ENCODE data around the gene SLC38A6. TPM values are rescaled to one million over a fixed set of nuclear protein-coding genes. Genes with fewer than 3 reads are reported as not detected.
"Not testable (repeated sequence)": the region's sequence is repeated elsewhere in the genome, so short reads cannot be mapped to it uniquely, and the experiment has no call there.

Gene SLC38A6
- total RNA-seq, 2 donors from 2014 or later = 8.7 to 11.8 TPM

DNA sequence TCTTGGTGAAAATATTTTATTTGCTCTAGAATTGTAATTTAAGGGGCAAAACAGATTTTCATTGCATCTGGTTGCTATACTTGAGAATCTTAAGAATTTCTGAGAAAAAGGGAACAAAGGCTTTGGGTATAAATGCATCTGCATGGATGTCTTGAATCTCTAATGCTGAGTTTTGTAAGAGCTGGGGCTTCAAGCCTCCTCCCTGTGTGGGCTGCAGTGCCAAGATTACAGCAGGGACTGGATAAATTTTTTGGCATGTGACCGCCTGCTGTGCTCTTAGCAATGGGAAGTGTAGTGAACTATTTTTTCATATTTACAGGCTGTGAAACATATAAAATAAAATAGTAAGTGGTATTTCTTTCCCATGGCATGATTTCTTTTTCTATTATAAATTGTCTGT, 70.0 kb downstream of the SLC38A6 start:
- Mint-ChIP-seq H3K27me3 (no peaks in the 10 kb centered on the region), H3K27ac (no peak overlapping the region), H3K4me1 (no peaks in the 10 kb centered on the region), H3K9me3 (peaks cover 11% of the 10 kb centered on the region), H3K36me3 (ENCODE audit: low read depth) (peaks cover 20% of the 10 kb centered on the region), H3K4me3 (no peak overlapping the region)
- no peak for ATAC-seq (replicated peaks)

GRCh38 chr14:61051621-61052020, 70.6 kb downstream of the SLC38A6 start:
- Mint-ChIP-seq H3K9me3 (peaks cover 11% of the 10 kb centered on the region), H3K4me3 (no peak overlapping the region), H3K4me1 (no peaks in the 10 kb centered on the region), H3K27me3 (no peaks in the 10 kb centered on the region), H3K27ac (no peak overlapping the region), H3K36me3 (ENCODE audit: low read depth) (peaks cover 20% of the 10 kb centered on the region)
- ATAC-seq (replicated peaks) = no peak

- Mint-ChIP-seq H3K27me3 (no peaks in the 10 kb centered on the region), H3K36me3 (ENCODE audit: low read depth) (peaks cover 7% of the 10 kb centered on the region), H3K4me1 (no peaks in the 10 kb centered on the region), H3K9me3 (no peaks in the 10 kb centered on the region), H3K27ac (no peak overlapping the region), H3K4me3 (no peak overlapping the region)
- ATAC-seq (replicated peaks) = no peak
These were observed 82.4 kb downstream of the SLC38A6 start for GRCh38 chr14:61063461-61063860.

- Mint-ChIP-seq H3K4me1 (no peaks in the 10 kb centered on the region), H3K27me3 (no peaks in the 10 kb centered on the region), H3K9me3 (no peaks in the 10 kb centered on the region), H3K36me3 (ENCODE audit: low read depth) (peaks cover 7% of the 10 kb centered on the region), H3K4me3 (no peak overlapping the region), H3K27ac (no peak overlapping the region)
- ATAC-seq (replicated peaks) = no peak
These were observed 83.2 kb downstream of the SLC38A6 start for GRCh38 chr14:61064210-61064609.

DNA sequence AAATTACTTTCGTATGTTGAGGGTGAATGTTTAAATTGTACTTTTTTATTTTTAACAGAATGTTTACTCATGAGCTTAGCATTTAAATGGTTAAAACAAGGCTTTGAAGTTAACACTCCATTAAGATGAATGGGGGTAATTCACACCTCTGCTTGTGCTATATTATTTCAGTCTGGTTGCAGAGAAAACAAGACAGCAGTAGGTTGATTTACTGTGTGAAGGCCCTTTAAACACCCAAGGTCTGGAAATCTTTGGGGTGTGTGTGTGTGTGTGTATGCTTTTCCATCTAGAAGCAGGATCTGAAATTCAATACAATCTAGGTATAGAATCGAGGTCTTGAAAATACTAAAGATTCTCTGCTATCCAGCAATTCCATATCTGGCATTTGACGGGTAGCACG, 83.8 kb downstream of the SLC38A6 start:
- Mint-ChIP-seq H3K4me1 (no peaks in the 10 kb centered on the region), H3K36me3 (ENCODE audit: low read depth) (peaks cover 7% of the 10 kb centered on the region), H3K27me3 (no peaks in the 10 kb centered on the region), H3K9me3 (no peaks in the 10 kb centered on the region), H3K4me3 (no peak overlapping the region), H3K27ac (no peak overlapping the region)
- ATAC-seq (replicated peaks) = no peak

- Mint-ChIP-seq H3K4me3 (no peak overlapping the region), H3K4me1 (no peaks in the 10 kb centered on the region), H3K9me3 (no peaks in the 10 kb centered on the region), H3K27ac (peak overlapping the region; percentile 33), H3K27me3 (no peaks in the 10 kb centered on the region), H3K36me3 (ENCODE audit: low read depth) (peaks cover 7% of the 10 kb centered on the region)
- ATAC-seq (replicated peaks) = no peak
These were observed 84.6 kb downstream of the SLC38A6 start for GRCh38 chr14:61065656-61066055.

GRCh38 chr14:61072442-61072841, 91.4 kb downstream of the SLC38A6 start:
- not testable (repeated sequence) for ATAC-seq (replicated peaks); H3K9me3 Mint-ChIP-seq; H3K4me1 Mint-ChIP-seq; H3K27ac Mint-ChIP-seq; H3K27me3 Mint-ChIP-seq; H3K4me3 Mint-ChIP-seq; H3K36me3 Mint-ChIP-seq (ENCODE audit: low read depth)

DNA sequence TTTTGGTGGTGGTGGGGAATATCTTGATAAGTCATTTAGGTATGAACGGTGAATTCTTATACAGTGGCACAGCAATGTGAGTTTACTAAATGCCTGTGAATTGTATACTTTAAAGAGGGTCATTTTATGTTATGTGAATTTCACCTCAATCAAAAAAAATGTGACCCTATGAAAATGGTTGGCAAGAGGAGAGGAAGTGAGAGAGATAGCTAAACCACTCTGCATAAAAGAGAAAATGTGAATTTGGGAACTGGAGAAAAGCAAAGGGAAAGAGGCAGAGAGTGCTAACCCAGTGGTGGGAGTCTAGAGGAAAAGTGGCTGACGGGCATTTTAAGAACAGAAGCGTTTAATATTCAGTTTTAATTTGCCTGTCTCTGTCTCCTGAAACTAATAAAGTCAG, 93.8 kb downstream of the SLC38A6 start:
- no peaks in the 10 kb centered on the region for H3K4me1 Mint-ChIP-seq
- H3K9me3 Mint-ChIP-seq = no peaks in the 10 kb centered on the region
- ATAC-seq (replicated peaks) = no peak
- no peak overlapping the region for H3K4me3 Mint-ChIP-seq
- H3K36me3 Mint-ChIP-seq (ENCODE audit: low read depth) = no peaks in the 10 kb centered on the region
- H3K27me3 Mint-ChIP-seq = no peaks in the 10 kb centered on the region
- H3K27ac Mint-ChIP-seq = no peak overlapping the region

DNA sequence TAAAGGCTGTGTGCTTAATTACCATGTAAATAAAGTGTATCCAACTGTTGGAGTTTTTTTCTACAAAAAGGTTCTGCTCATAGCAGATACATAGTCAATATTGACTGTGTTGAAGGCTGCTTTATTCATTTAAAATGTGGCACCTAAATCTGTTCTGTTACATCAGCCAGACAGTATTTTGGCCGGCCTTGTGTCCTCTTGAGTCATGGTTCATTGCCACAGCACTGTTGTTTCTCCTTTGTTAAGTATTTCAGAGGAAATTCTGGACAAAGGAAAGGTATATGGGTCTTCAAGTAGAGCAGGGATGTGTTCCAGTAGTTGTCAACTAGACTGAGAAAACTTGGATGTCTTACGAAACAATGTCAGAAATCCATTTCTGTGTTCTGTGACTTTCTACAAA, 95.5 kb downstream of the SLC38A6 start:
- H3K36me3 Mint-ChIP-seq (ENCODE audit: low read depth) = no peaks in the 10 kb centered on the region
- H3K27me3 Mint-ChIP-seq = no peaks in the 10 kb centered on the region
- no peak overlapping the region for H3K4me3 Mint-ChIP-seq
- no peak overlapping the region for H3K27ac Mint-ChIP-seq
- ATAC-seq (replicated peaks) = no peak
- no peaks in the 10 kb centered on the region for H3K4me1 Mint-ChIP-seq
- no peaks in the 10 kb centered on the region for H3K9me3 Mint-ChIP-seq

- H3K36me3 Mint-ChIP-seq (ENCODE audit: low read depth) = no peaks in the 10 kb centered on the region
- ATAC-seq (replicated peaks) = no peak
- no peaks in the 10 kb centered on the region for H3K4me1 Mint-ChIP-seq
- H3K27me3 Mint-ChIP-seq = no peaks in the 10 kb centered on the region
- H3K9me3 Mint-ChIP-seq = no peaks in the 10 kb centered on the region
- H3K4me3 Mint-ChIP-seq = no peak overlapping the region
- H3K27ac Mint-ChIP-seq = no peak overlapping the region
These were observed 96.4 kb downstream of the SLC38A6 start for GRCh38 chr14:61077437-61077836.

- Mint-ChIP-seq H3K9me3 (no peaks in the 10 kb centered on the region), H3K27me3 (no peaks in the 10 kb centered on the region), H3K4me1 (no peaks in the 10 kb centered on the region), H3K36me3 (ENCODE audit: low read depth) (no peaks in the 10 kb centered on the region), H3K4me3 (no peak overlapping the region), H3K27ac (no peak overlapping the region)
- no peak for ATAC-seq (replicated peaks)
These were observed 97.1 kb downstream of the SLC38A6 start for GRCh38 chr14:61077951-61078720.

DNA sequence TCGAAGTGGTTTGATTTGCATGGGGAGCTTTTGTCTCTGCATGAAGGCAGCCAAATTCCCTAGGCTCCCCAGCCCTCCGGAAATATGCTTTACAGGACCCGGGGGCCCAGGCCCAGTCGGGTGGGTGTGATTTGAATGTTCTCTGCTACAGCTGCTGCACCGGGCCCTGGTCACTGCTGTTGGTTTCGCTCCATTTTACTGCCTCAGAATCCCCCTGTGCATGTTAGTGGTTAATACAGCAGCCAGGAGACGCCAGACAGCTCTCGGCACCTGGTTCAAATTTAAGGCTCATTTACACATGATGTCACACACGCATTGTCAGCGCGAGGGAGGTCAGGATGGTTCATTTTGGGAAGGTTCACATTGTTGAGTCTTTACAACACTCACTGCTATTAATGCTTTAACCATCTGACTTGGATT, 99.6 kb downstream of the SLC38A6 start:
- no peaks in the 10 kb centered on the region for H3K36me3 Mint-ChIP-seq (ENCODE audit: low read depth)
- ATAC-seq (replicated peaks) = no peak
- H3K4me1 Mint-ChIP-seq = no peaks in the 10 kb centered on the region
- H3K4me3 Mint-ChIP-seq = no peak overlapping the region
- no peaks in the 10 kb centered on the region for H3K27me3 Mint-ChIP-seq
- H3K27ac Mint-ChIP-seq = no peak overlapping the region
- peaks cover 14% of the 10 kb centered on the region for H3K9me3 Mint-ChIP-seq

DNA sequence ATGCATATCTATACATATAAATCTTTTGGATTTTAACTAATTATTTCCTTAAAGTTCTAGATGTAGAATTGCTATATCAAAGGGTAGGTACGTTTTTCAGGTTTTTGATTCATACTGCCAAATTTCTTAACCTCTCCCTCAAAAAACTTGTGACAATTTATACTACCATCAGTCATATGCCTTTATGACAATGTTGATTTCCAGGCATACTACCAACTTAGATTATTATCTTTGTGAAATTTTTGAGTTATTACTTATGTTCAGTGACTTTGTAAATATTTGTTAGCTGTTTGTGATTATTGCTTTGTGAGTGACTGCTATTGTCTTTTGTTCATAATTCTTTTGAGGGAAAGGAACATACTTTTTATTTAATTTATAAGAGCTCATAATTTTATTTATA, 107.0 kb downstream of the SLC38A6 start:
- Mint-ChIP-seq H3K27ac (no peak overlapping the region), H3K36me3 (ENCODE audit: low read depth) (no peaks in the 10 kb centered on the region), H3K27me3 (no peaks in the 10 kb centered on the region), H3K4me1 (no peaks in the 10 kb centered on the region), H3K4me3 (no peak overlapping the region), H3K9me3 (peaks cover 14% of the 10 kb centered on the region)
- ATAC-seq (replicated peaks) = no peak

- ATAC-seq (replicated peaks) = no peak
- Mint-ChIP-seq H3K27ac (no peak overlapping the region), H3K9me3 (peaks cover 7% of the 10 kb centered on the region), H3K4me1 (no peaks in the 10 kb centered on the region), H3K36me3 (ENCODE audit: low read depth) (no peaks in the 10 kb centered on the region), H3K27me3 (no peaks in the 10 kb centered on the region), H3K4me3 (no peak overlapping the region)
These were observed 108.2 kb downstream of the SLC38A6 start for GRCh38 chr14:61089126-61089750.

DNA sequence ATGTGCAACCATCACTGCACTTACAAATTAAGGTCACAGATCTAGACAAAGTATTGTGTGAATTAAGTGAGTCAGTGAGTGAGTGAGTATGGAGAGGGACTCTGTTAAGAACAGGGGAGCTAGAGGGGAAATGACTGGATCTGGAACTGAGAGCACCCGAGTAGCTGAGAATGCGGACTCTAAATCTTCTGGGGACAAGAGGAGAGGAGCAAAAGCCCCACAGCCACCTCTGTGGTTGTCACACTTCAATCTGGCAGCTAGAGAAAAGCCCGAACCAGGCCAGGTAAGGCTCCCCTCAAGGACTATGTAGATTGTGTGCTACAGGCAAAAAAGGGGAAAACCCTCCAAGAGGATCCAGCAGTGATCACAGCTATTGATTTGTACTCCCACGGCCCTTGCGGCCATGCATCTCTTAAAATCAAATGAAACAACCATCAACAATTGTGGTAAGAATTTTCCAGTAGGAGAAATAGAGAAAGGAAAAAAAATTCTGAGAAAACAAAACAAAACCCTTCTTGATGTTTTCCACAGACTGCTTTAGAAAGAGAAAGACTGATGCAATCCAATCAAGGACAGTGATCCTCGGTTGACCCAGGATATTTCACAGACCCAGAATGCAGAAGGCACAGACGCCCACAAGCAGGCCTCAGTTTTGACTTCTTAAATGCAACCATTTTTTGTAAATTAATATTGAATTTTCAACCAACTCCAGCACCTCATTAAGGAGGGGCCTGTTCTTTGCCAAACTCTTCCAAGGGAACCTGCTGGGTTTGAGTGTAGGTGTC, 109.6 kb downstream of the SLC38A6 start:
- no peaks in the 10 kb centered on the region for H3K36me3 Mint-ChIP-seq (ENCODE audit: low read depth)
- H3K9me3 Mint-ChIP-seq = no peaks in the 10 kb centered on the region
- H3K4me1 Mint-ChIP-seq = no peaks in the 10 kb centered on the region
- H3K4me3 Mint-ChIP-seq = no peak overlapping the region
- no peaks in the 10 kb centered on the region for H3K27me3 Mint-ChIP-seq
- H3K27ac Mint-ChIP-seq = no peak overlapping the region
- peak; percentile 95 for ATAC-seq (replicated peaks)

Data from activated T-helper 17 cell treated with anti-CD3 and anti-CD28 coated beads, Interleukin-2, amount 50 U/mL, for 72 hours (primary cell).